Testis (tissue), 3 donors: ENCODE results near the gene HS6ST3. TPM values are rescaled to one million over a fixed set of nuclear protein-coding genes. Genes with fewer than 3 reads are reported as not detected.

ENCODE experiments used
- DNase-seq: peaks from one replicate; pipeline ENCODE4 v3.0.0-alpha.2; 2019
- H3K27ac ChIP-seq, 2 donors: fragments of 200-600 bp; sonication (generic); one replicate each; pipeline ENCODE4 v1.5.1; 2019
- H3K27me3 ChIP-seq: fragments of 200-600 bp; sonication (generic); one replicate; pipeline ENCODE4 v1.5.1; 2019
- H3K36me3 ChIP-seq: fragments of 200-600 bp; sonication (generic); one replicate; pipeline ENCODE4 v1.5.1; 2017; ENCODE audit warnings: low read depth; ENCODE audit errors: missing control alignments
- H3K4me1 ChIP-seq: fragments of 200-600 bp; sonication (generic); one replicate; pipeline ENCODE4 v1.5.1; 2019
- H3K4me3 ChIP-seq, 2 donors: fragments of 200-600 bp; sonication (generic); one replicate each; pipeline ENCODE4 v1.5.1; 2017 to 2019
- H3K9me3 ChIP-seq: fragments of 200-600 bp; sonication (generic); one replicate; pipeline ENCODE4 v1.5.1; 2017
- POLR2A ChIP-seq: fragments of 450-650 bp; IDR thresholded peaks from one replicate; pipeline ENCODE4 v1.6.1; 2017; ENCODE audit warnings: antibody characterized with exemption, mild to moderate bottlenecking, moderate library complexity
- WGBS, 2 donors: methylation state at CpG; one replicate each; pipeline ENCODE4 v1.1.5; 2018; 5-methylcytosine and 5-hydroxymethylcytosine counted together
- intact Hi-C: fragments of 100-400 bp; cut with DNase I; formaldehyde crosslinking; loops from one replicate; pipeline ENCODE4 v1.15.1; 2023; ENCODE audit warnings: low total_unique reads
- polyA plus RNA-seq: library from polyadenylated mRNA; stranded (reverse); fragments of 350-450 nt; fragmentation: Illumina TruSeq; extraction: RNeasy Lipid Tissue Mini Kit (QIAGEN cat#74804); gene quantifications from one replicate; pipeline ENCODE4 v1.2.3, GENCODE V29; 2014; ENCODE audit warnings: low read depth, low replicate concordance; ENCODE audit not compliant: insufficient read depth
- total RNA-seq, 2 donors: library from RNA; depleted of rRNA; stranded (reverse); fragments of >200 nt; gene quantifications; one replicate each; pipeline ENCODE4 v1.2.3, GENCODE V29; 2016
- TF ChIP-seq, protein P1 (sequence below), 3 experiments: fragments of 450-650 bp in 2 of 3; fragments of 200-600 bp in 1 of 3; sonication (generic) in 1 of 3; IDR thresholded peaks; one replicate each; pipeline ENCODE4 v1.5.1; 2016 to 2019; ENCODE audit warnings: antibody characterized with exemption in 3 of 3, mild to moderate bottlenecking in 2 of 3, moderate library complexity in 1 of 3

Gene HS6ST3
- total and polyA plus RNA-seq, 3 donors from 2014 or later, result 0.87 to 1.3 (median 1.3) TPM

DNA sequence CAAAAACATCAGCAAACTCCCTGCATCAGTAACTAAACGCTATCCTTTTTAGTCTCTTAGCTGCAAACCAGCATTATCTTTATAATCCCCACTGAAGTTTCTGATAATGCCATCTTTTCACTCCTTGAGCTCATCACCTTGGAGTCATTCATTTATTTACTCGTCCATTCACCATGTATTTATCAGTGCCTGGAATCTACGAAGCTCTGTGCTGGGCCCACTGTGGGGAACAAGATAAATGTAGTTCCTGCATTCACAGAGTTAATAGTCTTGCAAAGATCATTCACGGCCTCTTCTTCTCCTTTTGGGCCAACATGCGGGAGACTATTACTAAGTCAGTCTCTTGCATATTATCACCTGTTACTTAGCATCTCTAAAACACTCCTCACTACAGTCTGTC lies 89.4 kb downstream of the HS6ST3 start:
- intact Hi-C loops, result no loop called here
- WGBS, 2 donors, result 81 to 88% methylated on average over 5 of the region's 5 CpGs

DNA sequence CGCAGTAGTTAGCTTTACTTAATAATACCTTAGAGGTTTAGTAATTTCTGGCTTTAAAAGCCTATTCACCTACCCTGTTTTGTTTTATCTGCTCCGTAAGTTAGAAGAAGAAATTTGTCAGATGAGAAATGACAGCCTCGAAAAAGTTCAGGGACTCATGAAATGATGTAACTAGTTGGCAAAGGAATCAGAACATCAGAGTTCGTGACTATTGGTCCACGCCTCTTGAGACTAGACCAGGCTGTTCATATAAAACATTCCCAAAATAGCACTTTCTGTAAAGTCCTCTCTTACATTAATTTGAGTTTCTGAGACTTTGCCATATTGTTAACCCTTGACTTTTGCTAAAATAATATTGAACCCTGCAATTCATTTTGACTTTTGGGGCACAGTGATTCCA lies 92.0 kb downstream of the HS6ST3 start:
- Histone ChIP-seq H3K27ac (no peak overlapping the region), H3K36me3 (no peaks in the 10 kb centered on the region), H3K4me3 (no peak overlapping the region), H3K9me3 (no peaks in the 10 kb centered on the region), H3K27me3 (no peaks in the 10 kb centered on the region), H3K4me1 (no peaks in the 10 kb centered on the region)
- TF ChIP-seq, protein P1, sequence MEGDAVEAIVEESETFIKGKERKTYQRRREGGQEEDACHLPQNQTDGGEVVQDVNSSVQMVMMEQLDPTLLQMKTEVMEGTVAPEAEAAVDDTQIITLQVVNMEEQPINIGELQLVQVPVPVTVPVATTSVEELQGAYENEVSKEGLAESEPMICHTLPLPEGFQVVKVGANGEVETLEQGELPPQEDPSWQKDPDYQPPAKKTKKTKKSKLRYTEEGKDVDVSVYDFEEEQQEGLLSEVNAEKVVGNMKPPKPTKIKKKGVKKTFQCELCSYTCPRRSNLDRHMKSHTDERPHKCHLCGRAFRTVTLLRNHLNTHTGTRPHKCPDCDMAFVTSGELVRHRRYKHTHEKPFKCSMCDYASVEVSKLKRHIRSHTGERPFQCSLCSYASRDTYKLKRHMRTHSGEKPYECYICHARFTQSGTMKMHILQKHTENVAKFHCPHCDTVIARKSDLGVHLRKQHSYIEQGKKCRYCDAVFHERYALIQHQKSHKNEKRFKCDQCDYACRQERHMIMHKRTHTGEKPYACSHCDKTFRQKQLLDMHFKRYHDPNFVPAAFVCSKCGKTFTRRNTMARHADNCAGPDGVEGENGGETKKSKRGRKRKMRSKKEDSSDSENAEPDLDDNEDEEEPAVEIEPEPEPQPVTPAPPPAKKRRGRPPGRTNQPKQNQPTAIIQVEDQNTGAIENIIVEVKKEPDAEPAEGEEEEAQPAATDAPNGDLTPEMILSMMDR (IDR thresholded peaks at IDR 0.05), result no peak
- no peak for TF ChIP-seq POLR2A
- DNase-seq, result no peak
- intact Hi-C loops, result no loop called here
- 64 to 66% methylated on average over 5 of the region's 5 CpGs for WGBS, 2 donors

More for the DNA sequence above, 89.4 kb downstream of the HS6ST3 start:
- H3K4me1 ChIP-seq, result no peaks in the 10 kb centered on the region
- H3K36me3 ChIP-seq, result no peaks in the 10 kb centered on the region
- no peaks in the 10 kb centered on the region for H3K9me3 ChIP-seq
- TF ChIP-seq, protein P1 (IDR thresholded peaks at IDR 0.05), result no peak
- TF ChIP-seq POLR2A, result no peak
- no peaks in the 10 kb centered on the region for H3K27me3 ChIP-seq
- no peak overlapping the region for H3K27ac ChIP-seq
- no peak overlapping the region for H3K4me3 ChIP-seq
- DNase-seq, result no peak

DNA sequence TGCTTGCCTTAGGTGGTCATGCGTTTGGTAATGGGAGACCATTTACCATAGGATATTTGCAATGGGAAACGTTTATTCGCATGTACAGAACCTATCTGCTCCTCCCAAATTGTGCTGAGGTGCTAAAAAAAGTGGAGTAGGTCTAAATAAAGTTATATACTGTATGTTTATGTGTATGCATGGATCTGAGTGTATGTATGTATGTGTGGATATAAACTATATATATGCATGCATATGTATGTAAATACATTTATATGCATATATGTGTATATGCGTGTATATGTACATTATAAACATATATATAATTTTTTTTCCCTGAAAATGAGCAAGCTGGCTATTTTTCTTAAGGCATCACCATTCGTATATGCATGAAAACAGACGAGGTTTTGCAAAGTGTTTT lies 95.9 kb downstream of the HS6ST3 start:
- WGBS, 2 donors, result 91 to 93% methylated on average over 6 of the region's 6 CpGs
- no peak for TF ChIP-seq POLR2A
- TF ChIP-seq, protein P1 (IDR thresholded peaks at IDR 0.05), result no peak

DNA sequence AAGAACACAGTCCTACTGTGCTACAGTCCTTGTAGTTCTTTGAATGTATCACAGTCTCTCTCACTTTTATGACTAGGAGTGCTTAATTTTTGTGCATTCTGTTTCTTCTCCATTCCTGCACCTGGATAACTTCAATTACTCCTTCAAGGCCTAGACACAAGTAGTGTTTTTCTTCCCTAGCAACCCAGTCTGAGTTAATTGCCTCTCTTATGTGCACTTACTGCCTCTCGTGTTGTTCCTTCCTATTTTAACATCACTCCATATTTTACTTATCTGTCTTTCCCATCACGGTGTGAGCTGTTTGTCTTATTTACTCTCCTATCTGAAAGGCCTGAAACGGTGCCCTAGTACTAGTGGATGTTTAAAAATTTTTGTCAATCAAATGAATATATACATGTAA lies 101.5 kb downstream of the HS6ST3 start:
- TF ChIP-seq, protein P1 (IDR thresholded peaks at IDR 0.05), result no peak
- no peak for TF ChIP-seq POLR2A
- WGBS, 2 donors, result 56 to 65% methylated on average over 3 of the region's 3 CpGs

More for the DNA sequence above, 95.9 kb downstream of the HS6ST3 start:
- H3K36me3 ChIP-seq, result no peaks in the 10 kb centered on the region
- H3K27me3 ChIP-seq, result no peaks in the 10 kb centered on the region
- H3K4me3 ChIP-seq, result no peak overlapping the region
- H3K27ac ChIP-seq, result no peak overlapping the region
- DNase-seq, result no peak
- H3K9me3 ChIP-seq, result no peaks in the 10 kb centered on the region
- intact Hi-C loops, result no loop called here
- no peaks in the 10 kb centered on the region for H3K4me1 ChIP-seq

DNA sequence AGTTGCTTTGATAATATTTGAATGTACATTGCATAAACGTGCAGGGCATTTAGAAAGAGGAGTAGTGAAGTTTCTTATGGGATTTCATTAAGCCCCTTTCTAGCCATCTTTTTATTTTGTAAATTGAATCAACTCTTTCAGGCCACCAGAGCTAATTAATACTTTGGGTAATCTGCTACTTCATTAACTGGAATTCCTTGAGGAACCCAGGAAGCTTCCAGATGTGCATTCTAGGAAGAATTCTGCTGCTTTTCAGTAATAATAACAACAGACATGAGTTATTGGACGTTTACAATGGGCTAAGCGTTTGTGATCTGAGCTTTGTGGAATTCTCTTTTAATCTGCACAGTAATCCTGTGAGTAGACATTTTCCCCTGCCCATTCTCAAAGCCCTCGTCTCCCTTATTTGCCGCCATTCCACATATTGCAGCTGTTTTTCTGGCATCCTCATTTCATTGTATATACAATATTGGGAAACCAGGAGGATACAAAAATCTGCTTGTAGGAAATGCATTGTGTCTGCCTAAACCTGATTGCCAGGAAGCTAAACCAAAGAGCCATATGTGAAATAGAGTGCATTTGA lies 103.9 kb downstream of the HS6ST3 start:
- 72 to 73% methylated on average over 5 of the region's 5 CpGs for WGBS, 2 donors
- H3K4me1 ChIP-seq, result no peaks in the 10 kb centered on the region
- no peaks in the 10 kb centered on the region for H3K27me3 ChIP-seq
- no peak for DNase-seq
- no peaks in the 10 kb centered on the region for H3K36me3 ChIP-seq
- intact Hi-C loops, result no loop called here
- H3K4me3 ChIP-seq, result no peak overlapping the region
- H3K9me3 ChIP-seq, result no peaks in the 10 kb centered on the region
- no peak for TF ChIP-seq POLR2A
- TF ChIP-seq, protein P1 (IDR thresholded peaks at IDR 0.05), result no peak
- no peak overlapping the region for H3K27ac ChIP-seq

More for the DNA sequence above, 101.5 kb downstream of the HS6ST3 start:
- H3K27me3 ChIP-seq, result no peaks in the 10 kb centered on the region
- H3K4me3 ChIP-seq, result no peak overlapping the region
- H3K27ac ChIP-seq, result no peak overlapping the region
- H3K9me3 ChIP-seq, result no peaks in the 10 kb centered on the region
- no peaks in the 10 kb centered on the region for H3K36me3 ChIP-seq
- H3K4me1 ChIP-seq, result no peaks in the 10 kb centered on the region
- intact Hi-C loops, result no loop called here
- DNase-seq, result no peak
